Stimulated activated naive CD8-positive, alpha-beta T cell treated with anti-CD3 and anti-CD28 coated beads, Interleukin-15, amount 100 ng/mL, for 72 hours (primary cell): Measurements from ENCODE around the gene CBLIF.
A peak's percentile ranks its signal among the peaks of the same experiment; 100 is the strongest.
"Not testable (repeated sequence)": the region's sequence is repeated elsewhere in the genome, so short reads cannot be mapped to it uniquely, and the experiment has no call there.

ENCODE experiments used
- ATAC-seq: fragments of 150-1000 bp; cut with Tn5 transposase; 2 replicates; pipeline ENCODE4 v1.10.0; 2021; ENCODE audit warnings: mild to moderate bottlenecking, moderate library complexity
- DNase-seq, 2 donors: peaks; one replicate each; pipeline ENCODE4 v3.0.0; 2021 to 2022
- H3K27ac Mint-ChIP-seq, 2 donors: one replicate each; pipeline ENCODE4 v1.8.0; 2022; ENCODE audit warnings: mild to moderate bottlenecking in 2 of 2, mixed read lengths in 2 of 2, moderate library complexity in 2 of 2
- H3K27me3 Mint-ChIP-seq: one replicate; pipeline ENCODE4 v1.8.0; 2022; ENCODE audit warnings: mixed read lengths
- H3K4me1 Mint-ChIP-seq: one replicate; pipeline ENCODE4 v1.8.0; 2022; ENCODE audit warnings: mild to moderate bottlenecking, mixed read lengths
- H3K4me3 Mint-ChIP-seq, 2 donors: one replicate each; pipeline ENCODE4 v1.8.0; 2022; ENCODE audit warnings: mild to moderate bottlenecking in 2 of 2, mixed read lengths in 2 of 2, moderate library complexity in 1 of 2
- H3K9me3 Mint-ChIP-seq, 2 donors: one replicate each; pipeline ENCODE4 v1.8.0; 2022; ENCODE audit warnings: mixed read lengths in 2 of 2

CBLIF gene

DNA sequence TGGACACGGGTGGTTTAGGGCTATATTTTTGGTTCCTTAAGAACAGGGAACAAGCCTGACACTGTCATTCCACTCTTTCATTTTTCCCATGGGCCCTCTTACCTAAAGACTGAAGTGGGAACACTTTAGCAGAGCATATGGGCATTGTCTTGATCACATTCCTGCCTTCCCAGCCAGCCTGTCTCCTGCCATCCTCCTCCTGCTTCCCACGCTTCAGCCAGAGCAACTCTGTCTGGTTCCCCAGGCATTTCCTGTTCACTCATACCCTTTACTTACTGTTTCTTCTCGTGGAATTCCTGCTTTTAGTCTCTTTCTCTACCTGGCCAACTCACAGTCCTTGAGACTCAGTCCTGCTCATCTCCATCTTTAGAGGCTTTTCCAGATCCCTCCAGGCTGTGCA is 57.5 kb downstream of the CBLIF start:
- H3K9me3 Mint-ChIP-seq, result no peaks in the 10 kb centered on the region
- H3K4me1 Mint-ChIP-seq, result peaks cover 18% of the 10 kb centered on the region
- no peaks in the 10 kb centered on the region for H3K27me3 Mint-ChIP-seq
- H3K27ac Mint-ChIP-seq, result no peak overlapping the region
- ATAC-seq (no peak), DNase-seq (no peak)
- H3K4me3 Mint-ChIP-seq, result no peak overlapping the region

DNA sequence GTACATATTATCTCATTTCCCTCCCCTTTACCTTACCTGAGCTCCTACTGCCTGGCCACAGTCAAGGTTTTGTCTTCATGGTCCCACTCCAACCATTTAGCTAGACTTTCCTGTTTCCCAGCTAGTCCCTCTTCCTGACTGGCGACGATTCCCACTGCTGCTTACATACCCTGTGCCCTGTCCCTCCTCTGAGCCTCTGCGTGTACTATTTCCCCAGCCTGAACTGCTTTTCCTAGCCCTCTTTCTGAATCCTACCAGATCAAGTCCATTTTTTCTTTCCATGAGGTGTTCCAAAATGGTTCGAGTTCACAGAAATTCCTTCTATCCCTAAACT is 58.1 kb downstream of the CBLIF start:
- Mint-ChIP-seq H3K9me3 (no peaks in the 10 kb centered on the region), H3K4me3 (no peak overlapping the region), H3K27me3 (no peaks in the 10 kb centered on the region), H3K27ac (no peak overlapping the region), H3K4me1 (peaks cover 18% of the 10 kb centered on the region)
- DNase-seq (no peak), ATAC-seq (no peak)

DNA sequence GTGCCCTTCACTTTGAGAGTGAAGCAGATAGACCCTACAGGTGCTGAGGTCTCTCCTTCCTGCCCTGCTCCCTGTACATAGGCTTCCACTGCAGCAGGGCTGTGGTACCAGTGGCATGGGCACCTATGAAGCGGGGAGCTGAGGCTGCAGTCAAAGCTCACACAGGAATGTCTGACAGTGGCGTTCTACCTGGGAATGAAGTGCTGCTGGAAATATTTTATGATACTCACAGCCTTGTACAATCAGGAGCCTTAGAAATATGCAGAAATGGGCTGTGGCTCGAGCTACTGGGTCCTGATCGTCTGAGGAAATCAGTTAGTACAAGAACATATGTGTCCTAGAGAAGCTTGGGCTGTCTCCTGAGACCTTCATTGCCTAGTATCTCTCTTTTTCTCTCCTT is 59.5 kb downstream of the CBLIF start:
- H3K27me3 Mint-ChIP-seq, result no peaks in the 10 kb centered on the region
- DNase-seq (no peak), ATAC-seq (no peak)
- H3K9me3 Mint-ChIP-seq, result peaks cover 0 to 8% of the 10 kb centered on the region in 2 donors
- H3K27ac Mint-ChIP-seq, result no peak overlapping the region
- H3K4me1 Mint-ChIP-seq, result peaks cover 18% of the 10 kb centered on the region
- H3K4me3 Mint-ChIP-seq, result no peak overlapping the region

DNA sequence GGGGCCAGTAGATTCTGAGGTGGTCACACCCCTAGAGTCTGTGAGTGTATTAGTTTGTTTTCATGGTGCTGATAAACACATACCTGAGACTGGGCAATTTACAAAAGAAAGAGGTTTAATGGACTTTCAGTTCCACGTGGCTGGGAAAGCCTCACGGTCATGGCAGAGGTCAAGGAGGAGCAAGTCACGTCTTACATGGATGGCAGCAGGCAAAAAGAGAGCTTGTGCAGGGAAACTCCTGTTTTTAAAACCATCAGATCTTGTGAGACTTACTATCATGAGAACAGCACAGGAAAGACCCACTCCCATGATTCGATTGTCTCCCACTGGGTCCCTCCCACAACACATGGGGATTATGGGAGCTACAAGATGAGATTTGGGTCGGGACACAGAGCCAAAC is 60.9 kb downstream of the CBLIF start:
- not testable (repeated sequence) for H3K4me3 Mint-ChIP-seq, H3K9me3 Mint-ChIP-seq, DNase-seq, H3K27me3 Mint-ChIP-seq, ATAC-seq
- peak overlapping the region in 1 of 2 donors; percentile 31 for H3K27ac Mint-ChIP-seq
- H3K4me1 Mint-ChIP-seq, result peaks cover 18% of the 10 kb centered on the region

DNA sequence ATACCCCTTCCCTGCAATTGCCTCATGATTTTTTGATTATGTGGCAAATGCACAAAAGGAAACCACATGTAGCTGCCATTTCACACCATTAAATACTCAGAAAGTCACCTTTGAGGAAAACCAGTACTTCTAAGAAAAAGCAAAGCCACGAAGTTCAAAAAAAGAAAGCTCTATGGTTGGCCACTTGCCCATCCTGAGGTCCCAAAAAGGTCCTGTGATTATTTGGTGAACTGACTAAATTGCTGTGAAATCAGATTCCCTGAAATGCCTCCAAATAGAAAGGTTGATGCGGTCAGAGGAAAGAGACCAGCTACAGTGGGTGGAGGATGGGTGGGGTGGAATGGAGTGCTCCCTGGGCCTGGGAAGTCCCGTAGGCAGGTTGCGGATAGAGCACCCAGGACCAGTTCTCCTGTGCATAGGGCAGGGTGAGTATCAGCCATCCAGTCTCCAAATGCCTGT is 61.6 kb downstream of the CBLIF start:
- peak; percentile 72 for ATAC-seq
- Mint-ChIP-seq H3K9me3 (peaks cover 0 to 8% of the 10 kb centered on the region in 2 donors), H3K27ac (peak overlapping the region in 1 of 2 donors; percentile 63), H3K4me1 (peaks cover 18% of the 10 kb centered on the region), H3K4me3 (no peak overlapping the region), H3K27me3 (no peaks in the 10 kb centered on the region)
- DNase-seq, result peak in 1 of 2 donors; percentile 13

DNA sequence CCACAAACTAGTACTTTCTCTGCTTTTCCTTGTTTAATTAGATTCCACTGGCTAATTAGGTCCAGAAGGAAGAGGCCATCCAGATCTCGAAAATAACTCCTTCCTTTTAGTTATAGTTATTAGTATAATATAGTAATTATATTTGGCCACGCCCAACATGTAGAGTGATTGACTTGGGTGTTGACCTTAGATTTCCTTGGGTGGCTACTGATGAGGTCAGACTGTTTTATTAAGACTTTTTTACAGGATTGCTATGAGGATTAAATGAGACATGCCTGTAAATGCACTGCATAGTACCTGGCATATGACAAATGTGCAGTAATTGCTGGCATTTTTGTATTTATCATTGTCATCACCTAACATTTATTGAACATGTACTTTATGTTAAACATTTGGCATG is 63.2 kb downstream of the CBLIF start:
- DNase-seq, result no peak
- H3K4me3 Mint-ChIP-seq, result no peak overlapping the region
- H3K9me3 Mint-ChIP-seq, result peaks cover 0 to 8% of the 10 kb centered on the region in 2 donors
- no peak overlapping the region for H3K27ac Mint-ChIP-seq
- no peak for ATAC-seq
- peaks cover 24% of the 10 kb centered on the region for H3K4me1 Mint-ChIP-seq
- H3K27me3 Mint-ChIP-seq, result no peaks in the 10 kb centered on the region

DNA sequence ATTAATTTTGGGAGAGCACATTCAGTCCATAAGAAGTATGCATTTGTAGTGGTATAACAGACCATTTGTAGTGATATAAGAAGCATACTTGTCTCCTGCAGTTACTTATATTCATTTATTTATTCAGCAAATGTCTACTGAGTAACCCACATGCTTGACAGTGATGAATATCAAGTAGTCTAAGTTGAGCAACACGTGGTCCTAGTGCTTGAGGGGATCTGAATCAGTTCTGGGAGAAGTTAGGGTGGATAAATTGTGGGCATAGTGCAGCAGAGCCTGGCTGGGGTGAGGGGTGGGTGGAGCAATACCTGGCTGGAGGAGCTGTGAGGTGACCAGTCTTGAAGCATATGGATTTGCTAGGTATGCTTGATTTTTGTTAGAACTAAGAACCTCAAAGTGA is 65.8 kb downstream of the CBLIF start:
- DNase-seq (no peak), ATAC-seq (no peak)
- H3K27ac Mint-ChIP-seq, result peak overlapping the region in 1 of 2 donors; percentile 18
- H3K4me1 Mint-ChIP-seq, result peaks cover 40% of the 10 kb centered on the region
- no peaks in the 10 kb centered on the region for H3K27me3 Mint-ChIP-seq
- H3K9me3 Mint-ChIP-seq, result peaks cover 0 to 8% of the 10 kb centered on the region in 2 donors
- H3K4me3 Mint-ChIP-seq, result no peak overlapping the region
